Activated T-helper 2 cell treated with anti-CD3 and anti-CD28 coated beads, Interferon-gamma antibody, Interleukin-2, Interleukin-4, amounts not matched to agents 10 μg/mL and 5 μg/mL and 100 μg/mL, durations not matched to agents 14 hours and 24 hours and 36 hours (primary cell): ENCODE measurements around the gene OSBPL1A. TPM values are rescaled to one million over a fixed set of nuclear protein-coding genes. Genes with fewer than 3 reads are reported as not detected.

ENCODE experiments used
- DNase-seq: peaks from one replicate; pipeline ENCODE4 v3.0.0; 2021; ENCODE audit warnings: low spot score
- H3K27ac Mint-ChIP-seq: one replicate; pipeline ENCODE4 v1.8.0; 2021; ENCODE audit warnings: mixed read lengths
- H3K27me3 Mint-ChIP-seq: one replicate; pipeline ENCODE4 v1.8.0; 2021; ENCODE audit warnings: low read depth, mixed read lengths
- H3K36me3 Mint-ChIP-seq: one replicate; pipeline ENCODE4 v1.8.0; 2021; ENCODE audit warnings: low read depth, mixed read lengths
- H3K4me1 Mint-ChIP-seq: one replicate; pipeline ENCODE4 v1.8.0; 2021; ENCODE audit warnings: low read depth, mixed read lengths
- H3K4me3 Mint-ChIP-seq: one replicate; pipeline ENCODE4 v1.8.0; 2021; ENCODE audit warnings: low read depth, mild to moderate bottlenecking, moderate library complexity, mixed read lengths
- H3K9me3 Mint-ChIP-seq: one replicate; pipeline ENCODE4 v1.8.0; 2021; ENCODE audit warnings: mixed read lengths
- intact Hi-C: fragments of 100-400 bp; cut with micrococcal nuclease; formaldehyde crosslinking; loops from one replicate; pipeline ENCODE4 v1.15.1; 2023
- total RNA-seq: library from RNA; stranded (reverse); gene quantifications from 2 replicates; pipeline ENCODE4 v1.2.3, GENCODE V29; 2022

OSBPL1A gene
- total RNA-seq, 1 donor from 2014 or later = 0.98 TPM

DNA sequence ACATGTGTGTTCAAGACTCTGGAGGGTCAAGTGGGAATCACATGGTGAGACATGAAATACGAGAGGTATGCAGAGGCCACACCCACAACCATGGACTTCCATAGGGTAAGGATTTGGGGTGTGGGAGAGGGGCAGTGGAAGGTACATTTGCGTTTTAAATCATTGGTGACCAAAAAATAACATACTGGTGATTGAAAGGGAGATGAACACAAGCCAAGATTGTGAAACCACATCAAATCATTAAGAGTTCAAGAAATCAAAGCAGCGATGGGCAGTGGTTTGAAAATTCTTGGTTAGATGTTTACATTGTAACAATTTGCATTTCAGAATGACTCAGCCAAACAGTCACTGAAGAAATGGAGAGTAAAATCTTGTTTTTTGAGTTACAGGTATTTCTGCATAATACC is 260.7 kb downstream of the OSBPL1A start:
- intact Hi-C loops = loop anchor here (5.0 kb wide), 1 partner anchor 310 kb away; no protein-coding TSS in a partner anchor
- no peak for DNase-seq
- Mint-ChIP-seq H3K36me3 (peaks cover 18% of the 10 kb centered on the region), H3K9me3 (no peaks in the 10 kb centered on the region), H3K27me3 (peaks cover 23% of the 10 kb centered on the region), H3K4me3 (no peak overlapping the region), H3K4me1 (peaks cover 18% of the 10 kb centered on the region), H3K27ac (no peak overlapping the region)

DNA sequence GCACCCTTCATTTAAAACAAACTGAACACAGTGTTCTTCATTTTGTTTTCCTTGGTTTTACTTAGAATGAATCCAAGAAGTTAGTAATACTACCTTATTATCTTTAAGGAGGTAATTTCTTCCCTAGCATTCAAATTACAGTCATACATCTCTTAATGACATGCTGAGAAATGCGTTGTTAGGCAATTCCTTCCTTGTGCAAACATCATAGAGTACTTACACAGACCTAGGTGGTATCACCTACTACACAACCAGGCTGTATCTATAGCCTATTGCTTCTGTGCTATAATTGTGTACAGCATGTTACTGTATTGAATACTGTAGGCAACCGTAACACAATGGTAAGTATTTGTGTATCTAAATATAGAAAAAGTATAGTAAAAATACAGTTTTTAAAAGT is 267.1 kb downstream of the OSBPL1A start:
- no peaks in the 10 kb centered on the region for H3K9me3 Mint-ChIP-seq
- intact Hi-C loops = no loop called here
- no peak overlapping the region for H3K4me3 Mint-ChIP-seq
- peaks cover 51% of the 10 kb centered on the region for H3K36me3 Mint-ChIP-seq
- no peak for DNase-seq
- no peaks in the 10 kb centered on the region for H3K27me3 Mint-ChIP-seq
- H3K27ac Mint-ChIP-seq = no peak overlapping the region
- H3K4me1 Mint-ChIP-seq = no peaks in the 10 kb centered on the region

DNA sequence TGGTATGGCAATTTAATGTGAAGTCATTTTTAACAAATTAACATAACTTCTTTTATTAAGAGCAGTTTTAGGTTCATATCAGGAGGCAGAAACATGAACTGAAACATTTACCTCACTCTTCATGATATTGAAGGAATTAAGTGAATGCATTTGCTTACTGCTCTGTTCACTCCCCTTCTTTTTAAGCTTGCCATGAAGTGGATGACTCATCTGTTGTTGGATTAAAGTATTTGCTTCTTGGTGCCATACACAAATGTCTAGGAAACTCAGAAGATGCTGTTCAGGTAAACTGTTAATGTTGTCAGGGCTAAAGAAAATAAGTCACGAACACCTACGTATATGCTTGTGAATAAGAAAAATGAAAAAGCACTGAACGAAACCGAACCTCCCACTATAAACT is 268.9 kb downstream of the OSBPL1A start:
- no peak overlapping the region for H3K4me3 Mint-ChIP-seq
- no peaks in the 10 kb centered on the region for H3K4me1 Mint-ChIP-seq
- intact Hi-C loops = no loop called here
- no peaks in the 10 kb centered on the region for H3K27me3 Mint-ChIP-seq
- no peak overlapping the region for H3K27ac Mint-ChIP-seq
- no peak for DNase-seq
- peaks cover 57% of the 10 kb centered on the region for H3K36me3 Mint-ChIP-seq
- H3K9me3 Mint-ChIP-seq = no peaks in the 10 kb centered on the region

DNA sequence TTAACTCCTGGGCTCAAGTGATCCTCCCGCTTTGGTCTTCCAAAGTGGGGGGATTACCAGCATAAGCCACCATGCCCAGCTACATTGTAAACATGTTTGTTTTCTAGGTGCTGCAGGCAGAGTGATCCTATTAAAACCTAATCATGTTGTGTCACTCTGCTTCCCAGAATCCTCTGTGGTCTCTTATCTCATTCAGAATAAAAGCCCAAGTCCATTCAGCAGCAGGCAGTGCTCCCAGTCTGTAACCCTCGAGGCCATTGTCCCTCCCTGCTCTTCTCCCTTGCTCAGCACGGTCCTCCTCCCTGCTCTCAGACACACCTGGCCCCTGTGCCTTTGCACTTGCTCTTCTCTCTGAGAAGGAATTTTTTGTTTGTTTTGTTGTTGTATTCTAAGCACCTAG is 269.9 kb downstream of the OSBPL1A start:
- Mint-ChIP-seq H3K27me3 (no peaks in the 10 kb centered on the region), H3K27ac (no peak overlapping the region), H3K36me3 (peaks cover 58% of the 10 kb centered on the region), H3K4me1 (no peaks in the 10 kb centered on the region), H3K9me3 (no peaks in the 10 kb centered on the region), H3K4me3 (no peak overlapping the region)
- no peak for DNase-seq
- intact Hi-C loops = no loop called here

DNA sequence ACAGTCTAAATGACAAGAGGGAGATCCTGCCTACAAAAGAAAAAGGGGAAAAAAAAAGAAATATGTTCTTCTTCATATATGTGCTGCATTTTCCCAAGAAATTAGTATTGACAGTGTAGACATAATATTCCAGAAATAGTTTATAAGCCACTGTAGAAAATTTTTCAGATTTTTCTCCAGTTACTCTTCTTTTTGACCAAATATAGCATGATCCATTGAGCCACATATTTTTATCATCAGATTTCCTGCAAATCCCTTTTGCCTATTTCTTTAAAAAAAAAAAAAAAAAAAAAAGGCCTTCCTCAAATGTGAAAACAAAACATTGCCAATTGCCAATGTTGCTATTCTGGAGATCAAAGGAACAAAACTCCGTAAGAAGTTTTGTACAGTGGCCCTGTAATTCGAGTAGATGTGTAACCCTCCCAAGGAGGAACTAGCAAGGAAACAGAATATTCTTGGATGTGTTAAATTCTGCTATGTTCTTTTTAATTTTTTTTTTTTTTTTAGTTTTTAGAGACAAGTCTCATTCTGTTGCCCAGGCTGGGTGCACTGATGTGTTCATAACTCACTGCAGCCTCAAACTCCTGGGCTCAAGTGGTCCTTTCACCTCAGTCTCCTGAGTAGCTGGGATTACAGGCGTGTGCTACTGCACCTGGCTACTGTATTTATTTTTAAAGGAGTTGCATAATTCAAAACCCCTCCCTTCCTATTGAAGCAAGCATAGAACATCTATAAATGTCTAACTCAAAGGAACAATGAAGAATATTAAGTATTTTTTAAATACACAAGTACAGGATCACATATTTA is 271.3 kb downstream of the OSBPL1A start:
- H3K4me3 Mint-ChIP-seq = no peak overlapping the region
- no peaks in the 10 kb centered on the region for H3K4me1 Mint-ChIP-seq
- H3K36me3 Mint-ChIP-seq = peaks cover 53% of the 10 kb centered on the region
- H3K27me3 Mint-ChIP-seq = no peaks in the 10 kb centered on the region
- H3K27ac Mint-ChIP-seq = no peak overlapping the region
- H3K9me3 Mint-ChIP-seq = no peaks in the 10 kb centered on the region
- intact Hi-C loops = no loop called here
- DNase-seq = no peak

DNA sequence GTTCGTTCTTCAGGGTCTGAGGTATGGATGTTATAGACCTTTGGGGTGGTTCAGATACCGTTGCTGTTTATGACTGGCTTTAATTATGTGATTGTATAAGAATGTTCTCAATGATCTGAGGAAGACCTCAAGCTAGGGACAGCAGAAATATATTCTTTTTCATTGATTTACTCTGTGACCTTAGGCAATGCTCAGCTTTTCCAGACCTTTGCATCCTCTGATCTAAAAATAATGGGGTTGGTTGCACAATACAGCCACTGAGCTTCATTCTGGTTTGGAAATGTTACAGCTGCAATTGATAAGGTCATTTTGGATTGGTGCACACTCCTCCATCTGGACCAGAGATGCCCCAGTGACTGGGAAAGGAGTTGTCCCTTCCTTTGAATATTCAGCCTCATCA is 276.0 kb downstream of the OSBPL1A start:
- no peaks in the 10 kb centered on the region for H3K4me1 Mint-ChIP-seq
- no peak for DNase-seq
- intact Hi-C loops = no loop called here
- H3K36me3 Mint-ChIP-seq = peaks cover 61% of the 10 kb centered on the region
- H3K9me3 Mint-ChIP-seq = no peaks in the 10 kb centered on the region
- H3K27ac Mint-ChIP-seq = no peak overlapping the region
- no peaks in the 10 kb centered on the region for H3K27me3 Mint-ChIP-seq
- no peak overlapping the region for H3K4me3 Mint-ChIP-seq

DNA sequence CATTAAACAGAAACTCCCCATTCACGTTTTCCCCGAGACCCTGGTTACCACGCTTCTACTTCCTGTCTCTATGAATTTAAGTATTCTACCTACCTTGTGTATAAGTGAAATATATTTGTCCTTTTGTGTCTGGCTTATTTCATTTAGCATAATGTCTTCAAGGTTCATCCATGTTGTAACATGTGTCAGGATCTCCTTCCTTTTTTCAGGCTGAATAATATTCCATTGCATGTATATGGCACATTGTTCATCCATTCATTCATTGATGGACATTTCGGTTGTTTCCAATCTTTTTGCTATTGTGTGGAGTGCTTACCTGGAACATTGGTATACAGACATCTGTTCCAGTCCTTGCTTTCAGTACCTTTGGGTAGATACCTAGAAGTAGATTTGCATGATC is 276.9 kb downstream of the OSBPL1A start:
- Mint-ChIP-seq H3K36me3 (peaks cover 65% of the 10 kb centered on the region), H3K4me3 (no peak overlapping the region), H3K9me3 (no peaks in the 10 kb centered on the region), H3K27ac (no peak overlapping the region), H3K27me3 (no peaks in the 10 kb centered on the region), H3K4me1 (peaks cover 5% of the 10 kb centered on the region)
- intact Hi-C loops = no loop called here
- DNase-seq = no peak

DNA sequence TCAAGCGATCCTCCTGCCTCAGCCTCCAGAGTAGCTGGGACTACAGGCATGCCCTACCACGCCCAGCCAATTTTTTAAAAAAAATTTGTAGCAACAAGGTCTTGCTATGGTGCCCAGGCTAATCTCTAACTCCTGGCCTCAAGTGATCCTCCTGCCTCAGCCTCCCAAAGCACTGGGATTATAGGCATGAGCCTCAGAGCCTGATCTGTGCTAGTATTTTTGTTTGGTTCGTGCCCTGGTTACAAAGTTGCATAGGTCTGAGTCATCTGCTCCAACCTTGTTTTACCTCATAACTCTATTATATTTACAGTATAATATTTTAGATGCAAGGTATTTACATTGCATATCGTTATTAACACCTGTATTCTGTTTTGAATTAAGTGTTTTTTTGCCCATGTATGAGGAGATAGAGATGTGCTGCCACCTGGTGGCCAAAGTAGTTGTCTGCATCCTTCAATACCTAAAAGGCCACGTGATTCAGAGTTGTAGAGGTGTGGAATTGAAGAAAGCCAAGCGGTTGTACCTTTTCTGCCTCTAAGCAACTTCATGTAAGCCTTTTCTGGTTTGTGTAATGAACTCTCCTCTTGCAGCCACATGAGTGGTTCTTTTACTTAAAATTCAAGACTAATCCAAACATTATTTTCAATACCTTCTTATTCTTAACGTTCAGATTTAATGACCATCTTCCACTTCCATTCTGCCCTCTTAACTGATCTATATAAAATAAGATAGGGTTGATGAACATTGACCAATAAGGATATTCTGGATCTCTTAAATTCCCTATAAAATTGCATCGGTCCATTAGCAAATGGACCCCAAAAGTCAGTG is 278.7 kb downstream of the OSBPL1A start:
- H3K27me3 Mint-ChIP-seq = no peaks in the 10 kb centered on the region
- peaks cover 14% of the 10 kb centered on the region for H3K4me1 Mint-ChIP-seq
- peak; percentile 62 for DNase-seq
- intact Hi-C loops = loop anchor here (1.0 to 10.0 kb wide), 8 partner anchors 37 to 497 kb away; partner anchors contain the start of gene TTC39C
- no peaks in the 10 kb centered on the region for H3K9me3 Mint-ChIP-seq
- H3K4me3 Mint-ChIP-seq = no peak overlapping the region
- no peak overlapping the region for H3K27ac Mint-ChIP-seq
- H3K36me3 Mint-ChIP-seq = peaks cover 66% of the 10 kb centered on the region

DNA sequence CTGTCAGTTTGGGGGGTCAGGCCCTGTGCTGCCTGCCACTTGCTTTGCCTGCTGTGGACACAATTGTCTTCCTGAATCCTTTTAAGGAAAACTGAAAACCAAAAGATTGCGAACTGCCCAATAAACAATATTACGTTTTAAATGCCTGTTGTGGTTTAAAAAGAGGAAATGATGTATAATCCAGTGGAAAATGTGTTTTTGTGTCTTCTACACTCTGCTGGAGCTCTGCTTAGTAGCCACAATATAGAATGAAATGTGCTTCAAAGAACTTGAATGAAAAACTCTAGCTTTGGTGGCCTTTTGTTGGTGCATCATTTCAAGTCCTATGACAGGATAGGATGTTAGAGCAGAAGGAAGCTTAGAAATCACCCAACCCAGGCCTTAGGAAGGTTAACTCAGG is 282.0 kb downstream of the OSBPL1A start:
- intact Hi-C loops = loop anchor here (5.0 to 10.0 kb wide), 5 partner anchors 33 to 303 kb away; no protein-coding TSS in a partner anchor
- no peak overlapping the region for H3K27ac Mint-ChIP-seq
- H3K36me3 Mint-ChIP-seq = peaks cover 56% of the 10 kb centered on the region
- no peak overlapping the region for H3K4me3 Mint-ChIP-seq
- DNase-seq = no peak
- peaks cover 14% of the 10 kb centered on the region for H3K4me1 Mint-ChIP-seq
- H3K9me3 Mint-ChIP-seq = no peaks in the 10 kb centered on the region
- no peaks in the 10 kb centered on the region for H3K27me3 Mint-ChIP-seq

DNA sequence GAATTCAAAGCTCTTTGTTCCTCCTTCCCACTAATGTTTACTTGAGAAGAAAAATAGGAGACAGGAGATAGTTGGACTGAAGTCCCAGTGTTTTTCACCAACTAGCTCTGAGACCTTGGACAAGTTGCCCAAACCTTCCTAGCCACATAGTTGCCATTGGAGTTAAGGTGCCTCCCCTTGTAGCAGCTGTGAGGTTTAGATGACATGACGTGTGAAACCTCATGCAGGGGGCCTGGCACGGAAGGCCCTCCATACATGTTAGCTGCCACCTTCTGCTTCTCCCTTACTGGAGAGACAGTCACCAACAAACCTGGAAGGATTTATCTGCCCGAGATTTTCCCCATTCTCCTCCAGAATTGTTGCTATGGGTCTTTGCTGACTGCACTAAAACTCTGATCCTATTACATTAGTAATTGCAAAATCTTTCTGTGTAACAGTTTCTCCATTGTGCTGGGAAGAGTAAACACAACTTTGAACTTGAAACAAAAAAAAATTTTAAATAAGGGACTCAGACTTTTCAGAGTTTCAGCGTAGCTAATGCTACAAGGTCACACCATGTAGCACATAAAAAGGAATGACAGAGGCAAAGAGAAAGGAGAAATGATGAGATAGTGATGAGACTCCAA is 282.6 kb downstream of the OSBPL1A start:
- Mint-ChIP-seq H3K9me3 (no peaks in the 10 kb centered on the region), H3K4me3 (no peak overlapping the region), H3K4me1 (peaks cover 14% of the 10 kb centered on the region), H3K27me3 (no peaks in the 10 kb centered on the region), H3K27ac (no peak overlapping the region), H3K36me3 (peaks cover 53% of the 10 kb centered on the region)
- intact Hi-C loops = loop anchor here (5.0 to 10.0 kb wide), 5 partner anchors 33 to 303 kb away; no protein-coding TSS in a partner anchor
- DNase-seq = no peak

DNA sequence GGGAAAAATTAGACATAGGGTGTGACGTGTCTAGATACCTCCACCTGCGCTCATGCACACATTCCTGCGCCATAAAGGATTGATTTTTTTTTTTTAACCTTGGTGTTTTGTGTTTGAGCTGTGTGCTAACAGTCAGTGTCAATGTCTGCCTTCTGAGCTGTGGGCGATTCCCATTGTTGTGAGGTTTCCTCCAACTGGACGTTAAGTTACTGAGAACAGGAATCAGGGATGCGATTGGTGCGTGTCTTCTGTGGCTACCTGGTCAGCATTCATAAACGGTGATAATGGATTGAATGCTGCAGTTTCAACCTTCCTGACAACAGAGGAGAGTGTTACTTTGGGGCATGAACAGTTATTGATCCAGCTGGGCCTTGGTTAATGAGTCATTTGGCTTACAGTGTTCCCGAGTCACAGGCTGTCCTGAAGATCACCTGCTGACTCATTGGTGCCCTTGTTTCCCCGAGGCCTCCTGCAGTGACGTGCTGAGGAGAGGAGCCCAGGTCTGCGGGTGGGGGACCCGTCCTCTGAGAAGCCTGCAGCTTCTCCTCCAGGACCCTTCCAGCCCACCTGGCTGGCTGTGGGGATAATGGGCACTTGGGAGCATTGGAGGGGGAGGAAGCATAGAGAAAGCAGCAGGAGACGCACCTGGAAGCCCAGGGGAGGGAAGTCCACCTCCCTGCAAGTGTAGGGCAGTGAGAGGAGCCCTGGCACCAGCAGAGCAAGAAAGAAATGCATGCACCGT is 284.6 kb downstream of the OSBPL1A start:
- no peaks in the 10 kb centered on the region for H3K27me3 Mint-ChIP-seq
- peaks cover 36% of the 10 kb centered on the region for H3K36me3 Mint-ChIP-seq
- no peak overlapping the region for H3K27ac Mint-ChIP-seq
- no peak for DNase-seq
- intact Hi-C loops = loop anchor here (10.0 kb wide), 1 partner anchor 148 kb away; no protein-coding TSS in a partner anchor
- peaks cover 14% of the 10 kb centered on the region for H3K4me1 Mint-ChIP-seq
- no peak overlapping the region for H3K4me3 Mint-ChIP-seq
- H3K9me3 Mint-ChIP-seq = no peaks in the 10 kb centered on the region

DNA sequence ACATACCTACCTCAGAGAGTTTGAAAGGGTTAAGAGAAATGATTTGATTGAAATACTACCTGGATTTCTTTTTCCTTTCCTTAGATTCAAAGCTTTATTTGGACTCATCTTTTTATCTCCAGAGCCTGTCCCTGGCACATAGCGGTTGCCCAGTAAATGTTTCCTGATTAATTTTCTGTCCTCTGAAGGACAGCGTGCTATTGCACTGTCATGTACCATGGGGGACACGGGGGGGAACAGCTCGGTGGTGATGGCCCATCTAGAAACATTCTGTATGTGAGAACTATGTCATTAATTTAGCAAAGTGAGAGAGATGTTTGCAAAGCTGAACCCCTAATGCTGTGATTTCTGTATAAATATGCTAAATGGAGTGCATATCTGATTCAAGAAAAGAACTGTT is 285.2 kb downstream of the OSBPL1A start:
- H3K36me3 Mint-ChIP-seq = peaks cover 31% of the 10 kb centered on the region
- no peak overlapping the region for H3K27ac Mint-ChIP-seq

More for the DNA sequence above, 285.2 kb downstream of the OSBPL1A start:
- H3K4me1 Mint-ChIP-seq = peaks cover 14% of the 10 kb centered on the region
- H3K9me3 Mint-ChIP-seq = no peaks in the 10 kb centered on the region
- no peak for DNase-seq
- no peak overlapping the region for H3K4me3 Mint-ChIP-seq
- intact Hi-C loops = loop anchor here (10.0 kb wide), 1 partner anchor 148 kb away; no protein-coding TSS in a partner anchor
- H3K27me3 Mint-ChIP-seq = no peaks in the 10 kb centered on the region
